Upper lobe of right lung (tissue), 1 donor: Measurements from ENCODE around the gene DDX52. TPM values are rescaled to one million over a fixed set of nuclear protein-coding genes. Genes with fewer than 3 reads are reported as not detected.
A peak's percentile ranks its signal among the peaks of the same experiment; 100 is the strongest.

Experiments
- ATAC-seq: fragments of 200-7000 bp; cut with Tn5 transposase; one replicate; pipeline ENCODE4 v1.9.1; 2020; ENCODE audit warnings: mild to moderate bottlenecking, moderate library complexity
- DNase-seq: peaks from one replicate; pipeline ENCODE4 v3.0.0-alpha.2; 2020
- H3K27ac ChIP-seq: fragments of 200-600 bp; one replicate; pipeline ENCODE4 v1.8.0; 2022
- H3K27me3 ChIP-seq: fragments of 200-600 bp; one replicate; pipeline ENCODE4 v1.8.0; 2022; ENCODE audit warnings: mild to moderate bottlenecking
- H3K36me3 ChIP-seq: fragments of 200-600 bp; one replicate; pipeline ENCODE4 v1.8.0; 2022
- H3K4me1 ChIP-seq: fragments of 200-600 bp; one replicate; pipeline ENCODE4 v1.8.0; 2022
- H3K4me3 ChIP-seq: fragments of 200-600 bp; one replicate; pipeline ENCODE4 v1.8.0; 2022; ENCODE audit warnings: mild to moderate bottlenecking
- H3K9me3 ChIP-seq: fragments of 200-600 bp; one replicate; pipeline ENCODE4 v1.8.0; 2022
- CTCF ChIP-seq: fragments of 200-600 bp; IDR thresholded peaks from one replicate; pipeline ENCODE4 v1.8.0; 2022; ENCODE audit warnings: antibody characterized with exemption
- intact Hi-C: fragments of 100-400 bp; cut with DNase I; formaldehyde crosslinking; loops from one replicate; pipeline ENCODE4 v1.11.0; 2022
- total RNA-seq: library from RNA; stranded (reverse); fragmentation: NEBNext Ultra II Directional; extraction: Animal tissue kit (Norgen Biotek cat#: 25700); gene quantifications from one replicate; pipeline ENCODE4 v1.2.1, GENCODE V29; 2021
- donor health status: DM: no; HTN: yes; CAD: no; lungs with severe emphysema.

DDX52 gene
- total RNA-seq, 1 donor from 2014 or later: 20.9 TPM

GRCh38 chr17:37650419-37651003 lies 7.3 kb upstream of the DDX52 start:
- peaks cover 11% of the 10 kb centered on the region for H3K27me3 ChIP-seq
- TF ChIP-seq CTCF: peak; percentile 32
- H3K4me1 ChIP-seq: no peaks in the 10 kb centered on the region
- H3K9me3 ChIP-seq: no peaks in the 10 kb centered on the region
- intact Hi-C loops: no loop called here
- no peaks in the 10 kb centered on the region for H3K36me3 ChIP-seq
- no peak overlapping the region for H3K4me3 ChIP-seq
- ATAC-seq (peak; percentile 56), DNase-seq (no peak)
- H3K27ac ChIP-seq: no peak overlapping the region

GRCh38 chr17:37648555-37648954 lies 5.3 kb upstream of the DDX52 start:
- intact Hi-C loops: no loop called here
- Histone ChIP-seq H3K36me3 (no peaks in the 10 kb centered on the region), H3K4me3 (no peak overlapping the region), H3K27me3 (peaks cover 6% of the 10 kb centered on the region), H3K27ac (no peak overlapping the region), H3K4me1 (peaks cover 5% of the 10 kb centered on the region), H3K9me3 (no peaks in the 10 kb centered on the region)
- no peak for ATAC-seq
- no peak for TF ChIP-seq CTCF
- DNase-seq: no peak

GRCh38 chr17:37647856-37648255 lies 4.6 kb upstream of the DDX52 start:
- Histone ChIP-seq H3K36me3 (no peaks in the 10 kb centered on the region), H3K4me1 (peaks cover 6% of the 10 kb centered on the region), H3K27ac (no peak overlapping the region), H3K9me3 (no peaks in the 10 kb centered on the region), H3K27me3 (peaks cover 6% of the 10 kb centered on the region), H3K4me3 (no peak overlapping the region)
- intact Hi-C loops: no loop called here
- ATAC-seq (no peak), DNase-seq (no peak)
- no peak for TF ChIP-seq CTCF

- intact Hi-C loops: loop anchor here (5.0 kb wide), 1 partner anchor 103 kb away; the partner anchor contains the start of gene HNF1B
- peak overlapping the region; percentile 89 for H3K27ac ChIP-seq
- H3K27me3 ChIP-seq: no peaks in the 10 kb centered on the region
- peak overlapping the region; percentile 93 for H3K4me3 ChIP-seq
- H3K36me3 ChIP-seq: peaks cover 19% of the 10 kb centered on the region
- H3K4me1 ChIP-seq: peaks cover 22% of the 10 kb centered on the region
- TF ChIP-seq CTCF: no peak
- no peak for DNase-seq
- no peaks in the 10 kb centered on the region for H3K9me3 ChIP-seq
- ATAC-seq: peak; percentile 18
These were observed 623 bp upstream of the DDX52 start for GRCh38 chr17:37643869-37644268.

GRCh38 chr17:37642681-37643080 lies 565 bp downstream of the DDX52 start:
- H3K4me1 ChIP-seq: peaks cover 22% of the 10 kb centered on the region
- intact Hi-C loops: loop anchor here (5.0 kb wide), 1 partner anchor 105 kb away; the partner anchor contains the start of gene HNF1B
- H3K9me3 ChIP-seq: no peaks in the 10 kb centered on the region
- no peak for DNase-seq
- peak overlapping the region; percentile 93 for H3K4me3 ChIP-seq
- TF ChIP-seq CTCF: no peak
- H3K36me3 ChIP-seq: peaks cover 25% of the 10 kb centered on the region
- ATAC-seq: peak; percentile 43
- no peaks in the 10 kb centered on the region for H3K27me3 ChIP-seq
- peak overlapping the region; percentile 89 for H3K27ac ChIP-seq
